Stimulated activated memory B cell treated with anti-CD40 and anti-IgM and Interleukin-4, amounts not matched to agents 10 μg/mL and 1 μg/mL and 100 μg/mL, for 72 hours (primary cell): ENCODE results near the gene LCOR.
A peak's percentile ranks its signal among the peaks of the same experiment; 100 is the strongest.
"Not testable (repeated sequence)": the region's sequence is repeated elsewhere in the genome, so short reads cannot be mapped to it uniquely, and the experiment has no call there.

Experiments
- ATAC-seq: fragments of 150-1000 bp; cut with Tn5 transposase; 2 replicates; pipeline ENCODE4 v1.10.0; 2021
- H3K27ac Mint-ChIP-seq: one replicate; pipeline ENCODE4 v1.8.0; 2022; ENCODE audit warnings: mild to moderate bottlenecking, mixed read lengths
- H3K27me3 Mint-ChIP-seq: one replicate; pipeline ENCODE4 v1.8.0; 2022; ENCODE audit warnings: mixed read lengths
- H3K36me3 Mint-ChIP-seq: one replicate; pipeline ENCODE4 v1.8.0; 2022; ENCODE audit warnings: mixed read lengths
- H3K4me1 Mint-ChIP-seq: one replicate; pipeline ENCODE4 v1.8.0; 2022; ENCODE audit warnings: mixed read lengths
- H3K4me3 Mint-ChIP-seq: one replicate; pipeline ENCODE4 v1.8.0; 2022; ENCODE audit warnings: mild to moderate bottlenecking, moderate library complexity, mixed read lengths
- H3K9me3 Mint-ChIP-seq: one replicate; pipeline ENCODE4 v1.8.0; 2022; ENCODE audit warnings: mixed read lengths

The LCOR gene

DNA sequence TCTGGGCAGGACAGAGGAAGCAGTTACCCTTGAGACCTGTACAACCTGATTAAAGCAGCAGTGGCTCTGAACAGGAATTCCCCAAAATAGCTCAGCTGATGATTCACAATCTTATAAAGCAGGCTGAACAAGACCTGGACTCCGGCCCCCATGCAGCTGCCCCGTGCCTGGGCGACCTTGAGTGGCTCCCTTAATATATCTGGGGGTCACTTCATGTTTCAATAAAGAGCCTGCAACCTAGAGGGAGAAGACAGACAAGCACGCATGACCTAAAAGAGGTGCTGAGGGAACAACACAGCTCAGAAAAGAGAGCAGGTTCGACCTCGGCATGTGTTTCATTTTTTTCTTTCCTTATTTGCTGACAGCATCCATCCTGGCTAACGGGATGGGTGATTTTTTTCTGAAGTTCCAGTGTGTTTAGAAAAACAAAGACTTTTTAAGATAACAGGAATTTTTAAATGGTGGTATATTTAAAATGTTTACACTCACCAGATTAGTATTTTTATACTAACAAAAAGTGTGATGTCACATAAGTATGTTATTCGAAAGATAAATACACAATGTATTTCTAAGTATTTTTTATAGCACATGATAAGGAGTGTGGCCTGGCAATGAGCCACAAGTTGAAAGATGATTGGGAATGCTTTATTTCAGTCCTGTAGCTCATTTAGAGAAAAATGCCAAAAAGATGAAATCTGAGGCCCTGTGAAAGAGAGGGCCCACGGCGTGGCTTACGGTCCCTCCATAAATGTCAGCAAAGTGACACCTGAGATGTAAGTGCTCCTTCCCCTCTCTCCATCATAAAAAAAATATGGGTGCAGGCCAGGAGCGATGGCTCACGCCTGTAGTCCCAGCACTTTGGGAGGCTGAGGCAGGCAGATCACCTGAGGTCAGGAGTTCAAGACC lies 192.3 kb downstream of the LCOR start:
- peak; percentile 47 for ATAC-seq
- Mint-ChIP-seq H3K4me3 (no peak overlapping the region), H3K9me3 (no peaks in the 10 kb centered on the region), H3K4me1 (peaks cover 18% of the 10 kb centered on the region), H3K36me3 (no peaks in the 10 kb centered on the region), H3K27me3 (no peaks in the 10 kb centered on the region), H3K27ac (no peak overlapping the region)

DNA sequence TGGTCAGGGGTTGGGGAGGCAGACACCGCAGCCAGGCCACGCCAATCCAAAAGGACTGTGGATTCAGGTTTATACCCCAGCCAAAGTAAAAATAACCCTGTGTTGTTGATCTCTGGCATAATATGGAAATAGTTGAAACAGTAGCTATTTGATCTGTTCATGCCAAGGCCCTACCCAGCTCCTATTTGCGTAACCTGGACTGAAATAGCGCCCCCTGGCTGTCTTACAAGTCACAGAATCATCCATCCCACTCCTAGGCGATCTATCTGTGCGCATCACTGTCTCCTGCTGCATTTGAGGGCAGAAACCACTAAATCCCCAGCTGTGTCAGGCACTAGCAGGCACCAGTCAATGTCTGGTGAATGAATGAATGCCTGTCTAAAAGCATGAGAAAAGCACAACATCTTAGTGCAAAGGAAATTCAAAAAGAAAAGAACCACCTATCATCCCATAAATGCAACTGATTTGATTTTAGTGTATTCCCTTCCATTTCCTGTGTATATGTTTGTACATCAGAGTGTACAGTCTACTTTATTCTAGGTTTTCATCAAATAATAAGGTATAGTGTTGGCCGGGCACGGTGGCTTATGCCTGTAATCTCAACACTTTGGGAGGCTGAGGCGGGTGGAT lies 193.6 kb downstream of the LCOR start:
- Mint-ChIP-seq H3K27ac (no peak overlapping the region), H3K27me3 (no peaks in the 10 kb centered on the region), H3K4me1 (peaks cover 18% of the 10 kb centered on the region), H3K4me3 (no peak overlapping the region), H3K9me3 (no peaks in the 10 kb centered on the region), H3K36me3 (no peaks in the 10 kb centered on the region)
- ATAC-seq, result peak; percentile 61

- ATAC-seq, result no peak
- Mint-ChIP-seq H3K27ac (no peak overlapping the region), H3K36me3 (no peaks in the 10 kb centered on the region), H3K9me3 (no peaks in the 10 kb centered on the region), H3K4me1 (peaks cover 11% of the 10 kb centered on the region), H3K4me3 (no peak overlapping the region), H3K27me3 (no peaks in the 10 kb centered on the region)
Measured at GRCh38 chr10:97028126-97028831, 196.2 kb downstream of the LCOR start.

GRCh38 chr10:97028832-97029178 lies 196.7 kb downstream of the LCOR start:
- Mint-ChIP-seq H3K4me3 (no peak overlapping the region), H3K9me3 (no peaks in the 10 kb centered on the region), H3K36me3 (no peaks in the 10 kb centered on the region), H3K4me1 (peaks cover 6% of the 10 kb centered on the region), H3K27me3 (no peaks in the 10 kb centered on the region), H3K27ac (no peak overlapping the region)
- no peak for ATAC-seq

GRCh38 chr10:97029271-97029670 lies 197.2 kb downstream of the LCOR start:
- Mint-ChIP-seq H3K4me3 (no peak overlapping the region), H3K36me3 (no peaks in the 10 kb centered on the region), H3K27ac (no peak overlapping the region), H3K27me3 (no peaks in the 10 kb centered on the region), H3K4me1 (peaks cover 2% of the 10 kb centered on the region), H3K9me3 (no peaks in the 10 kb centered on the region)
- ATAC-seq, result no peak

DNA sequence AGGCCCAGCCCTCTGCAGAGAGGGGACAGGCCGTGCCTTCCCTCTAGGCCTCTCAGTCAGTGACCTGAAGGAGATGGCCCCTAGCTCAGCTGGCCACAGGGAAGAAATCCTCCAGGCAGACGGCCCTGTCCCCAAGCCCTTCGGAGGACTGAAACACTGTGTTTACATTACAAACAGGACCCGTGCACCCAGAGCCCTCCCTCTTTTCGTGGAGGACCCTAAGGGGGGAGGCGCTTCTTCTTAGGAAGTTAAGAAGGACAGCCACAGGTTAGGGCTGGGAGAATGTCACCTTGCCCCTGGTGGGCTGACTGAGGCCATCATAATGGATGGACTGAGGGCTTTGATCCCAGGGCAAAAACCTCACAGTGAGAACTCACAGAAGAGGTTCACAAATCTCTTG lies 198.8 kb downstream of the LCOR start:
- H3K9me3 Mint-ChIP-seq, result no peaks in the 10 kb centered on the region
- H3K27ac Mint-ChIP-seq, result no peak overlapping the region
- H3K27me3 Mint-ChIP-seq, result peaks cover 14% of the 10 kb centered on the region
- no peaks in the 10 kb centered on the region for H3K4me1 Mint-ChIP-seq
- no peaks in the 10 kb centered on the region for H3K36me3 Mint-ChIP-seq
- no peak for ATAC-seq
- H3K4me3 Mint-ChIP-seq, result no peak overlapping the region

- Mint-ChIP-seq H3K9me3 (no peaks in the 10 kb centered on the region), H3K27me3 (peaks cover 20% of the 10 kb centered on the region), H3K4me3 (no peak overlapping the region), H3K27ac (no peak overlapping the region), H3K36me3 (no peaks in the 10 kb centered on the region), H3K4me1 (no peaks in the 10 kb centered on the region)
- peak; percentile 41 for ATAC-seq
Measured at GRCh38 chr10:97031459-97031858, 199.4 kb downstream of the LCOR start.

GRCh38 chr10:97032624-97033023 lies 200.5 kb downstream of the LCOR start:
- Mint-ChIP-seq H3K27me3 (peaks cover 22% of the 10 kb centered on the region), H3K36me3 (no peaks in the 10 kb centered on the region), H3K27ac (no peak overlapping the region), H3K4me1 (peaks cover 11% of the 10 kb centered on the region), H3K4me3 (no peak overlapping the region), H3K9me3 (no peaks in the 10 kb centered on the region)
- no peak for ATAC-seq

DNA sequence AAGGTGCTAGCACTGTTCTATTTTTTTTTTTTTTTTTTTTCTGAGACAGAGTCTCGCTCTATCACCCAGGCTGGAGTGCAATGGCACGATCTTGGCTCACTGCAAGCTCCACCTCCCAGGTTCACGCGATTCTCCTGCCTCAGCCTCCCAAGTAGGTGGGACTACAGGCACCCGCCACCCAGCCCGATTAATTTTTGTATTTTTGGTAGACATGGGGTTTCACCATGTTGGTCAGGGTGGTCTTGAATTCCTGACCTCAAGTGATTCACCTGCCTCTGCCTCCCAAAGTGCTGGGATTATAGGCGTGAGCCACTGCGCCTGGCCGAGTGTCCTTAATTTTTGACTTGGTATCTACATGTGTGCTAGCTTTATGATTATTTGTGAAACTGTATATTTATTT lies 201.7 kb downstream of the LCOR start:
- Mint-ChIP-seq H3K27me3 (peaks cover 22% of the 10 kb centered on the region), H3K4me1 (peaks cover 21% of the 10 kb centered on the region)
- H3K36me3 Mint-ChIP-seq, ATAC-seq, H3K27ac Mint-ChIP-seq, H3K4me3 Mint-ChIP-seq, H3K9me3 Mint-ChIP-seq: not testable (repeated sequence)

- ATAC-seq, result no peak
- Mint-ChIP-seq H3K9me3 (no peaks in the 10 kb centered on the region), H3K36me3 (no peaks in the 10 kb centered on the region), H3K4me3 (no peak overlapping the region), H3K27ac (no peak overlapping the region), H3K4me1 (peaks cover 21% of the 10 kb centered on the region), H3K27me3 (peaks cover 22% of the 10 kb centered on the region)
Measured at GRCh38 chr10:97034301-97034700, 202.2 kb downstream of the LCOR start.

- H3K4me1 Mint-ChIP-seq, result peaks cover 21% of the 10 kb centered on the region
- no peak overlapping the region for H3K27ac Mint-ChIP-seq
- H3K36me3 Mint-ChIP-seq, result no peaks in the 10 kb centered on the region
- peaks cover 22% of the 10 kb centered on the region for H3K27me3 Mint-ChIP-seq
- no peak for ATAC-seq
- no peaks in the 10 kb centered on the region for H3K9me3 Mint-ChIP-seq
- no peak overlapping the region for H3K4me3 Mint-ChIP-seq
Measured at GRCh38 chr10:97034958-97035769, 203.1 kb downstream of the LCOR start.

GRCh38 chr10:97037365-97038361 lies 205.6 kb downstream of the LCOR start:
- peak; percentile 79 for ATAC-seq
- no peaks in the 10 kb centered on the region for H3K36me3 Mint-ChIP-seq
- peak overlapping the region; percentile 49 for H3K27ac Mint-ChIP-seq
- peaks cover 22% of the 10 kb centered on the region for H3K27me3 Mint-ChIP-seq
- no peaks in the 10 kb centered on the region for H3K9me3 Mint-ChIP-seq
- H3K4me3 Mint-ChIP-seq, result peak overlapping the region; percentile 81
- peaks cover 21% of the 10 kb centered on the region for H3K4me1 Mint-ChIP-seq

- H3K27ac Mint-ChIP-seq, result no peak overlapping the region
- H3K4me3 Mint-ChIP-seq, result no peak overlapping the region
- no peak for ATAC-seq
- no peaks in the 10 kb centered on the region for H3K9me3 Mint-ChIP-seq
- H3K36me3 Mint-ChIP-seq, result no peaks in the 10 kb centered on the region
- H3K4me1 Mint-ChIP-seq, result peaks cover 21% of the 10 kb centered on the region
- H3K27me3 Mint-ChIP-seq, result peaks cover 22% of the 10 kb centered on the region
Measured at GRCh38 chr10:97038688-97039087, 206.6 kb downstream of the LCOR start.
